HG03060 (cell line): ENCODE results near the gene DYNLT1.
A peak's percentile ranks its signal among the peaks of the same experiment; 100 is the strongest.
"Not testable (repeated sequence)": the region's sequence is repeated elsewhere in the genome, so short reads cannot be mapped to it uniquely, and the experiment has no call there.

ENCODE experiments used
- ATAC-seq: cut with Tn5 transposase; IDR thresholded peaks from one replicate; pipeline ENCODE4 v1.9.1; 2021; ENCODE audit warnings: low read depth, moderate number of reproducible peaks; ENCODE audit not compliant: unreplicated experiment

DYNLT1 gene

GRCh38 chr6:158644231-158645063 is at the start of gene DYNLT1:
Gene DYNLT1 (minus strand): TSS chr6:158644743. CDS start chr6:158644708, 35 bp downstream.
- ATAC-seq: peak; percentile 36

GRCh38 chr6:158688860-158689259 is 44.3 kb upstream of the DYNLT1 start:
- no peak for ATAC-seq

- no peak for ATAC-seq
These were observed 43.0 kb upstream of the DYNLT1 start for GRCh38 chr6:158687506-158687905.

GRCh38 chr6:158686791-158687381 is 42.3 kb upstream of the DYNLT1 start:
- no peak for ATAC-seq

- no peak for ATAC-seq
These were observed 41.8 kb upstream of the DYNLT1 start for GRCh38 chr6:158686311-158686710.

GRCh38 chr6:158684745-158685324 is 40.3 kb upstream of the DYNLT1 start:
- no peak for ATAC-seq

GRCh38 chr6:158684311-158684710 is 39.8 kb upstream of the DYNLT1 start:
- ATAC-seq: no peak

- no peak for ATAC-seq
These were observed 35.9 kb upstream of the DYNLT1 start for GRCh38 chr6:158680481-158680880.

GRCh38 chr6:158680015-158680414 is 35.5 kb upstream of the DYNLT1 start:
- ATAC-seq: no peak

- ATAC-seq: no peak
These were observed 33.5 kb upstream of the DYNLT1 start for GRCh38 chr6:158677906-158678578.

GRCh38 chr6:158677094-158677493 is 32.6 kb upstream of the DYNLT1 start:
- ATAC-seq: not testable (repeated sequence)

- no peak for ATAC-seq
These were observed 30.0 kb upstream of the DYNLT1 start for GRCh38 chr6:158674342-158675131.

- no peak for ATAC-seq
These were observed 28.2 kb upstream of the DYNLT1 start for GRCh38 chr6:158672726-158673125.

GRCh38 chr6:158672119-158672518 is 27.6 kb upstream of the DYNLT1 start:
- not testable (repeated sequence) for ATAC-seq

- no peak for ATAC-seq
These were observed 24.8 kb upstream of the DYNLT1 start for GRCh38 chr6:158669145-158670035.

GRCh38 chr6:158668707-158669103 is 24.2 kb upstream of the DYNLT1 start:
- ATAC-seq: no peak

- ATAC-seq: no peak
These were observed 22.9 kb upstream of the DYNLT1 start for GRCh38 chr6:158667360-158667981.

- no peak for ATAC-seq
These were observed 22.3 kb upstream of the DYNLT1 start for GRCh38 chr6:158666628-158667359.
